Mesendoderm (in vitro differentiated cells): ENCODE results near the gene RREB1.

Experiments used
- DNase-seq: peaks from one replicate; pipeline ENCODE4 v3.0.0; 2013
- H2AK5ac ChIP-seq: 2 replicates; pipeline ENCODE4 v1.6.1; 2013; ENCODE audit warnings: low read length, inconsistent platforms
- H2BK120ac ChIP-seq: 2 replicates; pipeline ENCODE4 v1.6.1; 2013; ENCODE audit warnings: low read depth, mild to moderate bottlenecking, low read length, moderate library complexity, mixed read lengths
- H2BK15ac ChIP-seq: replicated peaks from 2 replicates; pipeline ENCODE4 v1.6.1; 2013; ENCODE audit warnings: low read depth, mild to moderate bottlenecking, moderate library complexity
- H2BK5ac ChIP-seq: 2 replicates; pipeline ENCODE4 v1.6.1; 2013; ENCODE audit warnings: low read length, inconsistent platforms
- H3K18ac ChIP-seq: 2 replicates; pipeline ENCODE4 v1.6.1; 2013; ENCODE audit warnings: mild to moderate bottlenecking, low read length, mixed read lengths
- H3K23ac ChIP-seq: one replicate; pipeline ENCODE4 v1.6.1; 2013; ENCODE audit warnings: low read length
- H3K27ac ChIP-seq: 2 replicates; pipeline ENCODE4 v1.5.1; 2013; ENCODE audit warnings: low read depth, mild to moderate bottlenecking, inconsistent platforms, low read length, moderate library complexity
- H3K27me3 ChIP-seq: 2 replicates; pipeline ENCODE4 v1.6.1; 2013; ENCODE audit warnings: low read length, control low read depth, mild to moderate bottlenecking, inconsistent platforms; ENCODE audit not compliant: insufficient read depth, poor library complexity
- H3K36me3 ChIP-seq: 2 replicates; pipeline ENCODE4 v1.6.1; 2013; ENCODE audit warnings: low read length, inconsistent platforms; ENCODE audit not compliant: control insufficient read depth, insufficient read depth
- H3K4ac ChIP-seq: one replicate; pipeline ENCODE4 v1.6.1; 2013; ENCODE audit warnings: low read depth, mild to moderate bottlenecking, low read length, moderate library complexity
- H3K4me1 ChIP-seq: 2 replicates; pipeline ENCODE4 v1.6.1; 2013; ENCODE audit warnings: low read depth, low read length, inconsistent platforms; ENCODE audit not compliant: control insufficient read depth
- H3K4me2 ChIP-seq: 2 replicates; pipeline ENCODE4 v1.6.1; 2013; ENCODE audit warnings: low read length
- H3K4me3 ChIP-seq: 2 replicates; pipeline ENCODE4 v1.5.1; 2013; ENCODE audit warnings: mild to moderate bottlenecking, low read length
- H3K56ac ChIP-seq: one replicate; pipeline ENCODE4 v1.6.1; 2013; ENCODE audit warnings: low read length
- H3K79me1 ChIP-seq: 2 replicates; pipeline ENCODE4 v1.6.1; 2013; ENCODE audit warnings: low read length, inconsistent platforms
- H3K79me2 ChIP-seq: 2 replicates; pipeline ENCODE4 v1.6.1; 2013; ENCODE audit warnings: mild to moderate bottlenecking, low read length; ENCODE audit not compliant: control insufficient read depth, insufficient read depth
- H3K9ac ChIP-seq: 2 replicates; pipeline ENCODE4 v1.6.1; 2013; ENCODE audit warnings: low read length, inconsistent platforms
- H4K5ac ChIP-seq: one replicate; pipeline ENCODE4 v1.6.1; 2013; ENCODE audit warnings: low read length
- H4K8ac ChIP-seq: one replicate; pipeline ENCODE4 v1.6.1; 2013; ENCODE audit warnings: low read depth, mild to moderate bottlenecking, control low read depth, low read length, moderate library complexity
- WGBS: extraction: QIAGEN DNeasy Blood & Tissue Kit; methylation state at CpG from one replicate; pipeline ENCODE4 v1.1.7; 2013; ENCODE audit warnings: low lambda C conversion rate, missing lambda C conversion rate; ENCODE audit not compliant: insufficient coverage; ENCODE audit errors: extremely low coverage; 5-methylcytosine and 5-hydroxymethylcytosine counted together

Gene RREB1

GRCh38 chr6:7190791-7191190 is 83.0 kb downstream of the RREB1 start:
- Histone ChIP-seq H3K79me1 (peaks cover 6% of the 10 kb centered on the region), H2AK5ac (no peak overlapping the region), H3K36me3 (peaks cover 5% of the 10 kb centered on the region), H3K4me1 (no peaks in the 10 kb centered on the region), H3K9ac (no peak overlapping the region), H3K27ac (no peak overlapping the region), H2BK120ac (no peak overlapping the region), H3K56ac (no peak overlapping the region), H3K23ac (no peak overlapping the region), H4K8ac (no peak overlapping the region), H4K5ac (no peak overlapping the region), H3K27me3 (no peaks in the 10 kb centered on the region), H2BK5ac (no peak overlapping the region), H3K79me2 (no peaks in the 10 kb centered on the region), H3K4ac (no peak overlapping the region), H3K4me3 (no peak overlapping the region), H3K4me2 (no peak overlapping the region), H2BK15ac (no peak overlapping the region), H3K18ac (no peak overlapping the region)
- no peak for DNase-seq
- WGBS = no CpG with 5 or more reads among the region's 2 CpGs

- Histone ChIP-seq H3K36me3 (peaks cover 5% of the 10 kb centered on the region), H2BK15ac (no peak overlapping the region), H2BK120ac (no peak overlapping the region), H3K56ac (no peak overlapping the region), H2AK5ac (no peak overlapping the region), H3K79me2 (no peaks in the 10 kb centered on the region), H3K23ac (no peak overlapping the region), H3K27me3 (no peaks in the 10 kb centered on the region), H3K18ac (no peak overlapping the region), H3K4ac (no peak overlapping the region), H3K9ac (no peak overlapping the region), H3K4me1 (no peaks in the 10 kb centered on the region), H3K4me2 (no peak overlapping the region), H2BK5ac (no peak overlapping the region), H3K4me3 (no peak overlapping the region), H3K27ac (no peak overlapping the region), H4K5ac (no peak overlapping the region), H3K79me1 (peaks cover 3% of the 10 kb centered on the region), H4K8ac (no peak overlapping the region)
- WGBS = no CpG with 5 or more reads among the region's 2 CpGs
- DNase-seq = no peak
These were observed 85.4 kb downstream of the RREB1 start for GRCh38 chr6:7193122-7193521.

- no peak overlapping the region for H3K9ac ChIP-seq
- DNase-seq = no peak
- WGBS = no CpG with 5 or more reads among the region's 3 CpGs
- H3K4ac ChIP-seq = no peak overlapping the region
- H3K23ac ChIP-seq = no peak overlapping the region
- no peak overlapping the region for H3K4me3 ChIP-seq
- no peak overlapping the region for H2BK120ac ChIP-seq
- peaks cover 3% of the 10 kb centered on the region for H3K79me1 ChIP-seq
- no peak overlapping the region for H3K27ac ChIP-seq
- H3K56ac ChIP-seq = no peak overlapping the region
- H3K27me3 ChIP-seq = no peaks in the 10 kb centered on the region
- H2AK5ac ChIP-seq = no peak overlapping the region
- H2BK15ac ChIP-seq = no peak overlapping the region
- H4K5ac ChIP-seq = no peak overlapping the region
- H2BK5ac ChIP-seq = no peak overlapping the region
- no peaks in the 10 kb centered on the region for H3K36me3 ChIP-seq
- no peak overlapping the region for H3K18ac ChIP-seq
- no peaks in the 10 kb centered on the region for H3K4me1 ChIP-seq
- no peaks in the 10 kb centered on the region for H3K79me2 ChIP-seq
- H3K4me2 ChIP-seq = no peak overlapping the region
- H4K8ac ChIP-seq = no peak overlapping the region
These were observed 86.9 kb downstream of the RREB1 start for GRCh38 chr6:7194657-7195056.

GRCh38 chr6:7195339-7196018 is 87.7 kb downstream of the RREB1 start:
- WGBS = no CpG with 5 or more reads among the region's 9 CpGs
- H3K4ac ChIP-seq = no peak overlapping the region
- no peak overlapping the region for H3K9ac ChIP-seq
- no peak overlapping the region for H4K5ac ChIP-seq
- no peak overlapping the region for H3K4me3 ChIP-seq
- no peaks in the 10 kb centered on the region for H3K4me1 ChIP-seq
- peak overlapping the region; percentile 28 for H3K56ac ChIP-seq
- no peak overlapping the region for H2BK5ac ChIP-seq
- no peak overlapping the region for H3K4me2 ChIP-seq
- no peak overlapping the region for H2BK120ac ChIP-seq
- H2BK15ac ChIP-seq = no peak overlapping the region
- no peak overlapping the region for H3K23ac ChIP-seq
- H2AK5ac ChIP-seq = no peak overlapping the region
- no peaks in the 10 kb centered on the region for H3K27me3 ChIP-seq
- no peak overlapping the region for H4K8ac ChIP-seq
- no peak overlapping the region for H3K27ac ChIP-seq
- H3K18ac ChIP-seq = no peak overlapping the region
- H3K79me2 ChIP-seq = no peaks in the 10 kb centered on the region
- DNase-seq = no peak
- H3K36me3 ChIP-seq = no peaks in the 10 kb centered on the region
- peaks cover 3% of the 10 kb centered on the region for H3K79me1 ChIP-seq

DNA sequence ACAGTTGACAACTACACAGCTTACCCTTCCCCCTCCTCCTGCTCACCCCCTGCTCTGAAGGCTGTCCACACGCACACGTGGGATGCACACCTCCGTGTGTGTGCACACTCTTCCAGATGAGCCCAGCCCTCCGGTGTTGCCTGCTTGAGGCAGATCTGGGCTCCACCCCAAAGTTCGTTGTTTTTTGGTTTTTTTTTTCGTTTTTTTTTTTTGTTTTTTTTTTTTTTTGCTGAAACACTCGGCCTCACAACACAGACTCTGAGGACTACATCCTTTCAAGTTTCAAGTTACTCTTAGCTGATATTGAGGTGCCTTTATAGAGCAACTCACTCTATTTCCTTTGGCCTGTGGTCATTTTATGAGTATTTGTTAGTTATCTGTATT is 88.2 kb downstream of the RREB1 start:
- no peak overlapping the region for H4K5ac ChIP-seq
- no peak overlapping the region for H3K4me3 ChIP-seq
- WGBS = no CpG with 5 or more reads among the region's 7 CpGs
- no peaks in the 10 kb centered on the region for H3K36me3 ChIP-seq
- no peak overlapping the region for H2AK5ac ChIP-seq
- H3K27ac ChIP-seq = no peak overlapping the region
- H3K9ac ChIP-seq = no peak overlapping the region
- no peak overlapping the region for H2BK15ac ChIP-seq
- no peaks in the 10 kb centered on the region for H3K79me2 ChIP-seq
- no peaks in the 10 kb centered on the region for H3K4me1 ChIP-seq
- H3K18ac ChIP-seq = no peak overlapping the region
- no peak for DNase-seq
- H3K23ac ChIP-seq = no peak overlapping the region
- peaks cover 6% of the 10 kb centered on the region for H3K79me1 ChIP-seq
- H2BK120ac ChIP-seq = no peak overlapping the region
- peak overlapping the region; percentile 28 for H3K56ac ChIP-seq
- H4K8ac ChIP-seq = no peak overlapping the region
- no peak overlapping the region for H2BK5ac ChIP-seq
- H3K4me2 ChIP-seq = no peak overlapping the region
- no peak overlapping the region for H3K4ac ChIP-seq
- no peaks in the 10 kb centered on the region for H3K27me3 ChIP-seq

DNA sequence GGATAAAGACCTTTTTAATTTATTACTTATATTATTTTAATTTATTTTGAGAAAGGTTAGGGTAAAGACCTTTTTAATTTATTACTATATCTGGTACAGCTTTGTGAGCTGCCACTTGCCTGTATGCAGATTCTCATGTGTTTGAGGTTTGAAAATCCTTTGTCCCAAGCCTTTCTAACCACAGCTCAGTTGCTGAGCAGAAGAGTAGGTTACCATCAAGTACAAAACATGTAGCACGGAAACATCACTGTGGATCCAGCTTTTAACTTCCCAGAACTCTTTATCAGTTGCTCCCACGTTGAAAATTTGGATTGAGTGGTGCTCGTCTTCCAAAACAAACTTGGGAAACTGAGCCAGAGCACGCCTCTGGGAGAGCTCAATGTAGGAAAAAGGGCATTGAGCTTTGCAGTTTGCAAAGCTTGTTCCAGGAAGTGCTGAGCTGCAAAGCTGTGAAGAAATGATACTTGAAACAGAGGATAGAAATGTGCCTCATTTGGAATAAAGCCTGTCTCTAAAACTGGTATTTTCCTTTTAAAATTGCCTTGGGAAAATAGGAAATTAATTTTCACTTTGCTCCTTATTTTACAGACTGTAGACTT is 89.0 kb downstream of the RREB1 start:
- Histone ChIP-seq H3K27ac (no peak overlapping the region), H3K4ac (no peak overlapping the region), H2BK5ac (no peak overlapping the region), H3K79me1 (peaks cover 6% of the 10 kb centered on the region), H3K9ac (no peak overlapping the region), H3K4me2 (no peak overlapping the region), H3K4me3 (no peak overlapping the region), H4K8ac (no peak overlapping the region), H2BK120ac (no peak overlapping the region), H3K27me3 (no peaks in the 10 kb centered on the region), H3K4me1 (no peaks in the 10 kb centered on the region), H3K23ac (no peak overlapping the region), H4K5ac (no peak overlapping the region), H3K56ac (no peak overlapping the region), H3K79me2 (no peaks in the 10 kb centered on the region), H2AK5ac (no peak overlapping the region), H2BK15ac (no peak overlapping the region), H3K36me3 (no peaks in the 10 kb centered on the region), H3K18ac (no peak overlapping the region)
- DNase-seq = no peak
- no CpG with 5 or more reads among the region's 4 CpGs for WGBS
